ACC112 (cell line): Measurements from ENCODE around the gene JAKMIP2.

Experiments
- H2AFZ ChIP-seq: fragments of 200-600 bp; sonication (generic); one replicate; pipeline ENCODE4 v1.6.0; 2017; ENCODE audit warnings: antibody characterized with exemption, low read length; ENCODE audit not compliant: unreplicated experiment
- H3K27ac ChIP-seq: fragments of 200-600 bp; sonication (generic); 2 replicates; pipeline ENCODE4 v1.5.1; 2014; ENCODE audit warnings: low read depth, mild to moderate bottlenecking, antibody characterized with exemption, low read length, moderate library complexity
- H3K27me3 ChIP-seq: fragments of 200-600 bp; sonication (generic); 2 replicates; pipeline ENCODE4 v1.6.1; 2014; ENCODE audit warnings: mild to moderate bottlenecking, antibody characterized with exemption, low read length, moderate library complexity, mixed read lengths; ENCODE audit not compliant: insufficient read depth
- H3K36me3 ChIP-seq: fragments of 200-600 bp; sonication (generic); 2 replicates; pipeline ENCODE4 v1.6.1; 2016; ENCODE audit warnings: mild to moderate bottlenecking, antibody characterized with exemption, low read length, moderate library complexity, mixed read lengths; ENCODE audit not compliant: insufficient read depth
- H3K4me1 ChIP-seq: fragments of 200-600 bp; sonication (generic); one replicate; pipeline ENCODE4 v1.6.1; 2016; ENCODE audit warnings: low read length, mixed read lengths; ENCODE audit not compliant: insufficient read depth, unreplicated experiment, control insufficient read depth
- H3K4me3 ChIP-seq: fragments of 200-600 bp; sonication (generic); 2 replicates; pipeline ENCODE4 v1.5.1; 2014; ENCODE audit warnings: mild to moderate bottlenecking, low read depth, low read length
- H3K79me2 ChIP-seq: fragments of 200-600 bp; sonication (generic); one replicate; pipeline ENCODE4 v1.6.0; 2016; ENCODE audit warnings: low read length; ENCODE audit not compliant: control insufficient read depth, unreplicated experiment, insufficient read depth

JAKMIP2 gene

GRCh38 chr5:147675168-147675567, 107.4 kb downstream of the JAKMIP2 start:
- Histone ChIP-seq H2AFZ (no peak overlapping the region), H3K4me1 (no peaks in the 10 kb centered on the region), H3K27me3 (peaks cover 32% of the 10 kb centered on the region), H3K36me3 (no peaks in the 10 kb centered on the region), H3K27ac (no peak overlapping the region), H3K79me2 (no peaks in the 10 kb centered on the region), H3K4me3 (no peak overlapping the region)

GRCh38 chr5:147674411-147674810, 108.1 kb downstream of the JAKMIP2 start:
- Histone ChIP-seq H3K79me2 (no peaks in the 10 kb centered on the region), H3K27ac (no peak overlapping the region), H3K4me1 (no peaks in the 10 kb centered on the region), H2AFZ (no peak overlapping the region), H3K36me3 (no peaks in the 10 kb centered on the region), H3K4me3 (no peak overlapping the region), H3K27me3 (peaks cover 32% of the 10 kb centered on the region)

GRCh38 chr5:147673791-147674190, 108.7 kb downstream of the JAKMIP2 start:
- Histone ChIP-seq H3K79me2 (no peaks in the 10 kb centered on the region), H2AFZ (no peak overlapping the region), H3K27me3 (peaks cover 32% of the 10 kb centered on the region), H3K4me1 (no peaks in the 10 kb centered on the region), H3K36me3 (no peaks in the 10 kb centered on the region), H3K27ac (no peak overlapping the region), H3K4me3 (no peak overlapping the region)

- H2AFZ ChIP-seq = no peak overlapping the region
- no peaks in the 10 kb centered on the region for H3K36me3 ChIP-seq
- H3K79me2 ChIP-seq = no peaks in the 10 kb centered on the region
- no peak overlapping the region for H3K27ac ChIP-seq
- no peak overlapping the region for H3K4me3 ChIP-seq
- peaks cover 37% of the 10 kb centered on the region for H3K27me3 ChIP-seq
- no peaks in the 10 kb centered on the region for H3K4me1 ChIP-seq
These were observed 109.3 kb downstream of the JAKMIP2 start for GRCh38 chr5:147673266-147673665.

- Histone ChIP-seq H3K27ac (no peak overlapping the region), H3K27me3 (peaks cover 44% of the 10 kb centered on the region), H3K36me3 (no peaks in the 10 kb centered on the region), H2AFZ (no peak overlapping the region), H3K4me1 (no peaks in the 10 kb centered on the region), H3K79me2 (no peaks in the 10 kb centered on the region), H3K4me3 (no peak overlapping the region)
These were observed 111.2 kb downstream of the JAKMIP2 start for GRCh38 chr5:147671365-147671764.

GRCh38 chr5:147670815-147671214, 111.7 kb downstream of the JAKMIP2 start:
- Histone ChIP-seq H3K27me3 (peaks cover 44% of the 10 kb centered on the region), H2AFZ (no peak overlapping the region), H3K4me3 (no peak overlapping the region), H3K4me1 (no peaks in the 10 kb centered on the region), H3K79me2 (no peaks in the 10 kb centered on the region), H3K27ac (no peak overlapping the region), H3K36me3 (no peaks in the 10 kb centered on the region)

GRCh38 chr5:147669169-147669869, 113.2 kb downstream of the JAKMIP2 start:
- H3K4me1 ChIP-seq = no peaks in the 10 kb centered on the region
- H3K79me2 ChIP-seq = no peaks in the 10 kb centered on the region
- no peak overlapping the region for H3K27ac ChIP-seq
- no peak overlapping the region for H2AFZ ChIP-seq
- peaks cover 45% of the 10 kb centered on the region for H3K27me3 ChIP-seq
- H3K4me3 ChIP-seq = no peak overlapping the region
- H3K36me3 ChIP-seq = no peaks in the 10 kb centered on the region

- H3K4me1 ChIP-seq = no peaks in the 10 kb centered on the region
- H3K27ac ChIP-seq = no peak overlapping the region
- H3K36me3 ChIP-seq = no peaks in the 10 kb centered on the region
These were observed 114.1 kb downstream of the JAKMIP2 start for GRCh38 chr5:147668385-147668784.

GRCh38 chr5:147667363-147667762, 115.2 kb downstream of the JAKMIP2 start:
- H3K79me2 ChIP-seq = no peaks in the 10 kb centered on the region
- H3K4me3 ChIP-seq = no peak overlapping the region
- no peaks in the 10 kb centered on the region for H3K36me3 ChIP-seq

More at GRCh38 chr5:147668385-147668784, 114.1 kb downstream of the JAKMIP2 start:
- Histone ChIP-seq H3K4me3 (no peak overlapping the region), H3K79me2 (no peaks in the 10 kb centered on the region), H2AFZ (no peak overlapping the region), H3K27me3 (peaks cover 37% of the 10 kb centered on the region)

GRCh38 chr5:147666419-147666818, 116.1 kb downstream of the JAKMIP2 start:
- H3K4me3 ChIP-seq = no peak overlapping the region
- H2AFZ ChIP-seq = no peak overlapping the region
- no peaks in the 10 kb centered on the region for H3K4me1 ChIP-seq
- no peaks in the 10 kb centered on the region for H3K36me3 ChIP-seq
- H3K79me2 ChIP-seq = no peaks in the 10 kb centered on the region
- peaks cover 25% of the 10 kb centered on the region; the same call in 1 of the 2 replicates for H3K27me3 ChIP-seq
- H3K27ac ChIP-seq = no peak overlapping the region

More at GRCh38 chr5:147667363-147667762, 115.2 kb downstream of the JAKMIP2 start:
- Histone ChIP-seq H3K4me1 (no peaks in the 10 kb centered on the region), H2AFZ (no peak overlapping the region), H3K27me3 (peaks cover 27% of the 10 kb centered on the region), H3K27ac (no peak overlapping the region)

GRCh38 chr5:147661541-147661940, 121.0 kb downstream of the JAKMIP2 start:
- no peak overlapping the region for H2AFZ ChIP-seq
- no peaks in the 10 kb centered on the region for H3K36me3 ChIP-seq
- H3K4me3 ChIP-seq = no peak overlapping the region
- H3K27me3 ChIP-seq = peaks cover 9% of the 10 kb centered on the region; the same call in 1 of the 2 replicates
- H3K4me1 ChIP-seq = no peaks in the 10 kb centered on the region
- no peaks in the 10 kb centered on the region for H3K79me2 ChIP-seq
- no peak overlapping the region for H3K27ac ChIP-seq
